ENCODE results near the gene PHC2. TPM values are rescaled to one million over a fixed set of nuclear protein-coding genes. Genes with fewer than 3 reads are reported as not detected.

The PHC2 gene
- total RNA-seq, 1 donor from 2014 or later, result 65.0 TPM

- H3K79me2 ChIP-seq (ENCODE audit: low read depth), result no peaks in the 10 kb centered on the region
- H3K27me3 ChIP-seq, result no peaks in the 10 kb centered on the region
- H4K20me1 ChIP-seq (ENCODE audit: low read depth), result no peaks in the 10 kb centered on the region
- H3K9me3 ChIP-seq (ENCODE audit: low read depth), result no peaks in the 10 kb centered on the region
- no peak overlapping the region for H3K4me2 ChIP-seq
- no peaks in the 10 kb centered on the region for H3K36me3 ChIP-seq
- H3K9ac ChIP-seq, result no peak overlapping the region
- H3K4me1 ChIP-seq, result peaks cover 9% of the 10 kb centered on the region
- H3K9me3 Mint-ChIP-seq, result peaks cover 4% of the 10 kb centered on the region
- no peaks in the 10 kb centered on the region for H3F3A ChIP-seq (ENCODE audit: low read depth)
- no peak overlapping the region for H3K4me3 Mint-ChIP-seq
- H3K36me3 Mint-ChIP-seq, result no peaks in the 10 kb centered on the region
- peak overlapping the region; percentile 15 for H3K27ac Mint-ChIP-seq
- no peak overlapping the region for H2AFZ ChIP-seq (replicated peaks)
- peaks cover 37% of the 10 kb centered on the region for H3K4me1 Mint-ChIP-seq
- TF ChIP-seq EZH2phosphoT487 (IDR thresholded peaks at IDR 0.05) (no peak), CTCF (IDR thresholded peaks at IDR 0.05) (no peak), EZH2 (IDR thresholded peaks at IDR 0.05) (no peak)
- H3K27ac ChIP-seq, result no peak overlapping the region
- no peak for DNase-seq (ENCODE audit: low spot score)
- H3K4me3 ChIP-seq, result no peak overlapping the region
- peaks cover under 1% of the 10 kb centered on the region for H3K27me3 Mint-ChIP-seq (ENCODE audit: insufficient read depth, low read depth)
Measured at GRCh38 chr1:33384040-33384812, 46.7 kb downstream of the PHC2 start.

- TF ChIP-seq EZH2 (IDR thresholded peaks at IDR 0.05) (no peak), EZH2phosphoT487 (IDR thresholded peaks at IDR 0.05) (no peak), CTCF (IDR thresholded peaks at IDR 0.05) (no peak)
- Mint-ChIP-seq H3K27ac (peak overlapping the region; percentile 64), H3K27me3 (ENCODE audit: insufficient read depth, low read depth) (no peaks in the 10 kb centered on the region), H3K9me3 (peaks cover 4% of the 10 kb centered on the region), H3K4me1 (peaks cover 36% of the 10 kb centered on the region), H3K4me3 (no peak overlapping the region), H3K36me3 (no peaks in the 10 kb centered on the region)
- Histone ChIP-seq H3K9me3 (ENCODE audit: low read depth) (no peaks in the 10 kb centered on the region), H3K9ac (no peak overlapping the region), H3K4me3 (no peak overlapping the region), H3K79me2 (ENCODE audit: low read depth) (no peaks in the 10 kb centered on the region), H2AFZ (replicated peaks) (no peak overlapping the region), H3K4me1 (peaks cover 7% of the 10 kb centered on the region), H3K27me3 (peaks cover 3% of the 10 kb centered on the region), H3K4me2 (no peak overlapping the region), H3K27ac (no peak overlapping the region), H3K36me3 (no peaks in the 10 kb centered on the region), H3F3A (ENCODE audit: low read depth) (no peaks in the 10 kb centered on the region), H4K20me1 (ENCODE audit: low read depth) (no peaks in the 10 kb centered on the region)
- DNase-seq (ENCODE audit: low spot score), result no peak
Measured at GRCh38 chr1:33383489-33383888, 47.4 kb downstream of the PHC2 start.

GRCh38 chr1:33382661-33383415 is 48.1 kb downstream of the PHC2 start:
- Histone ChIP-seq H4K20me1 (ENCODE audit: low read depth) (no peaks in the 10 kb centered on the region), H3K27me3 (peaks cover 9% of the 10 kb centered on the region), H2AFZ (replicated peaks) (no peak overlapping the region), H3K27ac (no peak overlapping the region), H3K4me2 (no peak overlapping the region), H3F3A (ENCODE audit: low read depth) (no peaks in the 10 kb centered on the region), H3K4me3 (no peak overlapping the region), H3K4me1 (peaks cover 7% of the 10 kb centered on the region), H3K36me3 (no peaks in the 10 kb centered on the region), H3K79me2 (ENCODE audit: low read depth) (no peaks in the 10 kb centered on the region), H3K9me3 (ENCODE audit: low read depth) (no peaks in the 10 kb centered on the region), H3K9ac (no peak overlapping the region)
- Mint-ChIP-seq H3K4me1 (peaks cover 43% of the 10 kb centered on the region), H3K36me3 (no peaks in the 10 kb centered on the region), H3K27me3 (ENCODE audit: insufficient read depth, low read depth) (no peaks in the 10 kb centered on the region), H3K9me3 (peaks cover 3% of the 10 kb centered on the region), H3K27ac (peak overlapping the region; percentile 64), H3K4me3 (peak overlapping the region; percentile 36)
- no peak for TF ChIP-seq EZH2 (IDR thresholded peaks at IDR 0.05)
- TF ChIP-seq CTCF (IDR thresholded peaks at IDR 0.05), result no peak
- no peak for DNase-seq (ENCODE audit: low spot score)
